ENCODE measurements around the gene GNAS.

DNA sequence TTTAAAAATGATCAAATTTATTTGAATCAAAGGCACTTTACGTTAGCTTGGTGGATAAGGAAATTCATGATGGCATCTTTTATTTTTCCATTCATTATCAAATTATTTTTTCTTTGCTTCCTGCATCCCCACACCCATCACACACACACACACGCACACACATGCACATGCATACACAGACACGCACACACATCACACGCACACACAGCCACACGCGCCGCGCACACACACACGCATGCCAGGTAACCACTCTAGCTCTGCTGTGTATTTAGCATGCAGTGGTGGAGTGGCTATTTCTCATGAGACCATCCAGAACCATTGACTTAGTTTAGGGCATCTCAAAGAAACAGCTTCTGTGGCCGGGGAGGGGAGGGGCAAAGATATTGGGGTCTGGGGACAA, 47.0 kb downstream of the GNAS start:
- TF ChIP-seq GATA2 (IDR thresholded peaks at IDR 0.05; ENCODE audit: low read depth, low read length) = no peak
- TF ChIP-seq GATA3 (IDR thresholded peaks at IDR 0.05; ENCODE audit: low read depth, low read length) = no peak
